Endothelial cell of umbilical vein (primary cell): Measurements from ENCODE around the gene REEP5. TPM values are rescaled to one million over a fixed set of nuclear protein-coding genes. Genes with fewer than 3 reads are reported as not detected.

Experiments
- BruUV-seq: library from RNA; stranded (reverse); fragments of 400-500 nt; replicated peaks from 2 replicates; lab custom pipeline; 2021; lab: Mats Ljungman, UMichigan
- CTCF ChIA-PET: fragments of 300-600, 350-600 bp; sonication (Branson Sonifier 250); formaldehyde crosslinking; loops from one replicate; lab custom pipeline; 2021; ENCODE audit warnings: antibody characterized with exemption, inconsistent platforms; lab: Charles Lee
- POLR2A ChIA-PET: fragments of 300-600, 350-600 bp; sonication (Branson Sonifier 250); formaldehyde crosslinking; loops from one replicate; lab custom pipeline; 2021; ENCODE audit warnings: antibody characterized with exemption, inconsistent platforms; lab: Charles Lee
- DNase-seq: peaks from one replicate; pipeline ENCODE4 v3.0.0-alpha.2; 2011; ENCODE audit warnings: low read depth, low spot score
- FAIRE-seq: peaks from 2 replicates; lab custom pipeline; 2011; peaks lifted over from hg19 to GRCh38; lab: Jason Lieb, UNC
- H2AFZ ChIP-seq: 2 replicates; pipeline ENCODE4 v1.6.0; 2012; ENCODE audit warnings: low read depth, low read length, control low read depth, inconsistent platforms
- H3K27ac ChIP-seq: 2 replicates; pipeline ENCODE4 v1.5.1; 2011; ENCODE audit warnings: low read depth, mild to moderate bottlenecking, control low read depth, low read length, moderate library complexity; ENCODE audit not compliant: insufficient read depth
- H3K27me3 ChIP-seq, 2 experiments: 2 replicates each; pipeline versions ENCODE4 v1.6.0 to v1.6.1; 2011; ENCODE audit warnings: low read length in 2 of 2, mixed read lengths in 1 of 2; ENCODE audit not compliant: control insufficient read depth in 2 of 2, insufficient read depth in 2 of 2
- H3K36me3 ChIP-seq, 2 experiments: 2 replicates in 1 of 2; 3 replicates in 1 of 2; pipeline ENCODE4 v1.5.1; 2011; ENCODE audit warnings: low read length in 2 of 2, mild to moderate bottlenecking in 1 of 2, moderate library complexity in 1 of 2; ENCODE audit not compliant: control insufficient read depth in 2 of 2, insufficient read depth in 2 of 2; ENCODE audit errors: extremely low read depth in 1 of 2
- H3K4me1 ChIP-seq: 3 replicates; pipeline ENCODE4 v1.5.1; 2011; ENCODE audit warnings: mild to moderate bottlenecking, low read length; ENCODE audit not compliant: control insufficient read depth, insufficient read depth; ENCODE audit errors: extremely low read depth
- H3K4me2 ChIP-seq: 2 replicates; pipeline ENCODE4 v1.6.1; 2011; ENCODE audit warnings: low read length, control low read depth, mixed read lengths; ENCODE audit not compliant: insufficient read depth
- H3K4me3 ChIP-seq, 3 experiments: fragments of 200-600 bp in 1 of 3; sonication (generic), shearing (Covaris generic) in 1 of 3; replicated peaks in 1 of 3; 2 replicates each; pipeline ENCODE4 v1.5.1; 2011 to 2016; ENCODE audit warnings: control low read depth in 3 of 3, low read length in 3 of 3, mild to moderate bottlenecking in 2 of 3, inconsistent platforms in 1 of 3, low read depth in 1 of 3, moderate library complexity in 1 of 3; ENCODE audit not compliant: insufficient read depth in 1 of 3
- H3K79me2 ChIP-seq: 2 replicates; pipeline ENCODE4 v1.6.0; 2012; ENCODE audit warnings: low read length, inconsistent platforms; ENCODE audit not compliant: control insufficient read depth, insufficient read depth
- H3K9ac ChIP-seq: replicated peaks from 2 replicates; pipeline ENCODE3; 2011; ENCODE audit warnings: low read length, control low read depth; ENCODE audit not compliant: insufficient read depth; ENCODE audit errors: extremely low read depth
- H3K9me1 ChIP-seq: replicated peaks from 3 replicates; pipeline ENCODE4 v1.6.0; 2011; ENCODE audit warnings: mild to moderate bottlenecking, low read length; ENCODE audit not compliant: control insufficient read depth, insufficient read depth; ENCODE audit errors: extremely low read depth
- H3K9me3 ChIP-seq: replicated peaks from 2 replicates; pipeline ENCODE4 v1.5.1; 2012; ENCODE audit warnings: low read length, inconsistent platforms; ENCODE audit not compliant: control insufficient read depth, insufficient read depth
- H4K20me1 ChIP-seq: replicated peaks from 2 replicates; pipeline ENCODE3; 2011; ENCODE audit warnings: mild to moderate bottlenecking, low read length; ENCODE audit not compliant: control insufficient read depth, insufficient read depth; ENCODE audit errors: extremely low read depth
- CTCF ChIP-seq, 2 donors: IDR thresholded peaks; 1 replicate in 1 of 2; 2 replicates in 1 of 2; pipeline ENCODE4 v1.5.1; 2011; ENCODE audit warnings: low read length in 2 of 2, mild to moderate bottlenecking in 2 of 2, moderate library complexity in 2 of 2, control low read depth in 1 of 2, inconsistent platforms in 1 of 2, low read depth in 1 of 2; ENCODE audit not compliant: insufficient read depth in 1 of 2; ENCODE audit errors: extremely low read depth in 1 of 2
- EZH2 ChIP-seq: IDR thresholded peaks from 2 replicates; pipeline ENCODE4 v1.6.1; 2012; ENCODE audit warnings: borderline replicate concordance, low read depth, mild to moderate bottlenecking, moderate library complexity, low read length, inconsistent platforms; ENCODE audit not compliant: severe bottlenecking
- FOS ChIP-seq: IDR thresholded peaks from 2 replicates; pipeline ENCODE4 v1.6.1; 2011; ENCODE audit warnings: mild to moderate bottlenecking, low read length, moderate library complexity, borderline replicate concordance; ENCODE audit not compliant: insufficient read depth
- GATA2 ChIP-seq: IDR thresholded peaks from 2 replicates; pipeline ENCODE4 v1.7.0; 2011; ENCODE audit warnings: low read depth, mild to moderate bottlenecking, moderate library complexity, mixed read lengths, low read length; ENCODE audit not compliant: insufficient read length, insufficient read depth
- JUN ChIP-seq: IDR thresholded peaks from 2 replicates; pipeline ENCODE4 v1.6.1; 2011; ENCODE audit warnings: borderline replicate concordance, low read depth; ENCODE audit not compliant: insufficient read length, insufficient read depth
- MAX ChIP-seq: IDR thresholded peaks from 2 replicates; pipeline ENCODE4 v1.6.1; 2011; ENCODE audit not compliant: insufficient read depth, insufficient read length
- MYC ChIP-seq: IDR thresholded peaks from one replicate; pipeline ENCODE4 v1.6.1; 2011; ENCODE audit warnings: mild to moderate bottlenecking, low read depth, low read length
- POLR2A ChIP-seq: IDR thresholded peaks from 2 replicates; pipeline ENCODE4 v1.6.1; 2012; ENCODE audit warnings: low read depth, mild to moderate bottlenecking, control low read depth, low read length
- POLR2AphosphoS5 ChIP-seq: IDR thresholded peaks from 2 replicates; pipeline ENCODE4 v1.6.1; 2012; ENCODE audit warnings: low read depth, mild to moderate bottlenecking, control low read depth, low read length, moderate library complexity; ENCODE audit not compliant: insufficient read depth
- dilution Hi-C: fragments of 300-500 bp; cut with MboI; formaldehyde crosslinking; loops from one replicate; pipeline ENCODE4 v1.15.0; 2019; ENCODE audit warnings: low sequenced_read_pairs; ENCODE audit not compliant: extremely low pct_ligation_motif_present
- intact Hi-C: fragments of 100-400 bp; cut with micrococcal nuclease; formaldehyde crosslinking; loops from one replicate; pipeline ENCODE4 v1.10.0; 2022
- polyA plus RNA-seq, 4 experiments: library from polyadenylated mRNA; depleted of rRNA in 3 of 4; stranded (reverse) in 3 of 4; unstranded in 1 of 4; fragments of >200 nt; gene quantifications; 2 replicates each; pipeline versions ENCODE4 v1.2.1 to v1.2.3, GENCODE V29; 2011 to 2012; ENCODE audit warnings: missing spikeins in 1 of 4
- total RNA-seq: library from RNA; stranded (reverse); gene quantifications from 2 replicates; pipeline ENCODE4 v1.2.3, GENCODE V29; 2021

REEP5 gene
- total and polyA plus RNA-seq, 2 donors (not counting 3 experiments of a cell fraction or from before 2014, with no cell fraction given) = 98.0 to 163 TPM

- intact Hi-C loops (no loop called here), dilution Hi-C loops (no loop called here)
- no peak overlapping the region for H3K4me3 ChIP-seq
- peaks cover 3 to 12% of the 10 kb centered on the region in 2 experiments for H3K36me3 ChIP-seq
- ChIA-PET POLR2A (no interaction called here), CTCF (interaction anchor here (1.7 to 2.3 kb wide), 2 partner anchors 11 to 14 kb away, joined by 7 read pairs; no protein-coding TSS in a partner anchor)
- H3K79me2 ChIP-seq = no peaks in the 10 kb centered on the region
- no peak overlapping the region for H2AFZ ChIP-seq
- no peaks in the 10 kb centered on the region for H3K4me1 ChIP-seq
- H3K27me3 ChIP-seq = no peaks in the 10 kb centered on the region
- H3K27ac ChIP-seq = no peak overlapping the region
- H3K9ac ChIP-seq = no peak overlapping the region
- FAIRE-seq (no peak), DNase-seq (no peak)
- no TSS peak for BruUV-seq
- H4K20me1 ChIP-seq = no peaks in the 10 kb centered on the region
- H3K4me2 ChIP-seq = no peak overlapping the region
- no peaks in the 10 kb centered on the region for H3K9me1 ChIP-seq
- no peaks in the 10 kb centered on the region for H3K9me3 ChIP-seq
- TF ChIP-seq GATA2 = no peak
- TF ChIP-seq CTCF (IDR thresholded peaks at IDR 0.05; ENCODE audit: extremely low read depth in 1 of 2, insufficient read depth in 1 of 2, low read depth in 1 of 2, low read length in 2 of 2) = no peak
- TF ChIP-seq POLR2A = no peak
- TF ChIP-seq FOS = no peak
- no peak for TF ChIP-seq MAX
Observed at GRCh38 chr5:112833971-112834370, 88.1 kb downstream of the REEP5 start.

GRCh38 chr5:112830378-112830777, 91.6 kb downstream of the REEP5 start:
- no peaks in the 10 kb centered on the region for H3K27me3 ChIP-seq
- H3K9me1 ChIP-seq = no peaks in the 10 kb centered on the region
- H3K4me3 ChIP-seq = no peak overlapping the region
- H3K4me1 ChIP-seq = no peaks in the 10 kb centered on the region
- H3K9me3 ChIP-seq = no peaks in the 10 kb centered on the region
- peaks cover 5 to 7% of the 10 kb centered on the region in 2 experiments for H3K36me3 ChIP-seq
- ChIA-PET CTCF (no interaction called here), POLR2A (no interaction called here)
- no peaks in the 10 kb centered on the region for H4K20me1 ChIP-seq
- TF ChIP-seq MAX (no peak), EZH2 (no peak), GATA2 (no peak), POLR2AphosphoS5 (no peak), JUN (no peak), MYC (no peak), CTCF (IDR thresholded peaks at IDR 0.05; ENCODE audit: extremely low read depth in 1 of 2, insufficient read depth in 1 of 2, low read depth in 1 of 2, low read length in 2 of 2) (no peak), POLR2A (no peak), FOS (no peak)
- intact Hi-C loops (no loop called here), dilution Hi-C loops (no loop called here)
- no peak overlapping the region for H3K9ac ChIP-seq
- FAIRE-seq = no peak
- no peak overlapping the region for H3K4me2 ChIP-seq
- H2AFZ ChIP-seq = no peak overlapping the region
- H3K79me2 ChIP-seq = no peaks in the 10 kb centered on the region
- BruUV-seq = no TSS peak
- no peak overlapping the region for H3K27ac ChIP-seq
- no peak for DNase-seq
